Caco-2 (cell line): ENCODE measurements around the gene CLECL1. TPM values are rescaled to one million over a fixed set of nuclear protein-coding genes. Genes with fewer than 3 reads are reported as not detected.

Experiments used
- BruUV-seq: library from RNA; stranded (reverse); fragments of 400-500 nt; replicated peaks from 2 replicates; lab custom pipeline; 2021; lab: Mats Ljungman, UMichigan
- CTCF ChIA-PET: fragments of 300-600 bp; sonication (Branson Sonifier 250); formaldehyde crosslinking; loops from one replicate; lab custom pipeline; 2022; ENCODE audit warnings: antibody characterized with exemption; lab: Charles Lee
- POLR2A ChIA-PET: fragments of 300-600 bp; sonication (Branson Sonifier 250); formaldehyde crosslinking; loops from one replicate; lab custom pipeline; 2022; ENCODE audit warnings: antibody characterized with exemption; lab: Charles Lee
- DNase-seq, 2 experiments: peaks; one replicate each; pipeline versions ENCODE4 v3.0.0 to v3.0.0-alpha.2; 2020 to 2022
- H3K27me3 ChIP-seq: replicated peaks from 2 replicates; pipeline ENCODE4 v1.6.0; 2011; ENCODE audit warnings: low read length; ENCODE audit not compliant: control insufficient read depth, insufficient read depth
- H3K36me3 ChIP-seq: 2 replicates; pipeline ENCODE4 v1.5.1; 2011; ENCODE audit warnings: low read length; ENCODE audit not compliant: control insufficient read depth, insufficient read depth
- H3K4me1 ChIP-seq: fragments of 250-450 bp; sonication (Bioruptor Pico); 2 replicates; pipeline ENCODE4 v1.5.1; 2020; ENCODE audit warnings: mild to moderate bottlenecking
- H3K4me3 ChIP-seq: 2 replicates; pipeline ENCODE4 v1.5.1; 2011; ENCODE audit warnings: low read depth, mild to moderate bottlenecking, control low read depth, low read length
- H3K9me3 ChIP-seq: fragments of 250-450 bp; sonication (Bioruptor Pico); 2 replicates; pipeline ENCODE4 v1.5.1; 2020; ENCODE audit warnings: mild to moderate bottlenecking, moderate library complexity
- H3K27ac Mint-ChIP-seq: one replicate; pipeline ENCODE4 v1.8.0; 2022; ENCODE audit warnings: mixed read lengths; ENCODE audit not compliant: unreplicated experiment
- H3K27me3 Mint-ChIP-seq: one replicate; pipeline ENCODE4 v1.8.0; 2022; ENCODE audit warnings: mixed read lengths; ENCODE audit not compliant: insufficient read depth, unreplicated experiment
- H3K36me3 Mint-ChIP-seq: one replicate; pipeline ENCODE4 v1.8.0; 2022; ENCODE audit warnings: mild to moderate bottlenecking, mixed read lengths; ENCODE audit not compliant: insufficient read depth, unreplicated experiment
- H3K4me1 Mint-ChIP-seq: one replicate; pipeline ENCODE4 v1.8.0; 2022; ENCODE audit warnings: low read depth, mixed read lengths; ENCODE audit not compliant: unreplicated experiment
- H3K4me3 Mint-ChIP-seq: one replicate; pipeline ENCODE4 v1.8.0; 2022; ENCODE audit warnings: mild to moderate bottlenecking, moderate library complexity, mixed read lengths; ENCODE audit not compliant: unreplicated experiment
- H3K9me3 Mint-ChIP-seq: one replicate; pipeline ENCODE4 v1.8.0; 2022; ENCODE audit warnings: mixed read lengths; ENCODE audit not compliant: unreplicated experiment
- CTCF ChIP-seq, 2 experiments: fragments of 200-600 bp in 1 of 2; IDR thresholded peaks; 1 replicate in 1 of 2; 2 replicates in 1 of 2; pipeline versions ENCODE4 v1.5.1 to v1.8.0; 2011 to 2022; ENCODE audit warnings: antibody characterized with exemption in 1 of 2, control low read depth in 1 of 2, inconsistent platforms in 1 of 2, low read depth in 1 of 2, low read length in 1 of 2, mild to moderate bottlenecking in 1 of 2, moderate library complexity in 1 of 2; ENCODE audit not compliant: insufficient read depth in 1 of 2, severe bottlenecking in 1 of 2, unreplicated experiment in 1 of 2
- intact Hi-C: fragments of 100-400 bp; cut with micrococcal nuclease; formaldehyde crosslinking; loops from one replicate; pipeline ENCODE4 v1.10.0; 2022; ENCODE audit not compliant: unreplicated experiment
- total RNA-seq: library from RNA; stranded (reverse); gene quantifications from 2 replicates; pipeline ENCODE4 v1.2.3, GENCODE V29; 2022

CLECL1 gene
- total RNA-seq, 1 experiment from 2014 or later, result not detected

- BruUV-seq, result no TSS peak
- no peak for DNase-seq
- no peaks in the 10 kb centered on the region for H3K36me3 ChIP-seq
- intact Hi-C loops, result no loop called here
- peaks cover 11% of the 10 kb centered on the region; the same call in 1 of the 2 replicates for H3K9me3 ChIP-seq
- no peak overlapping the region for H3K4me3 Mint-ChIP-seq
- H3K4me3 ChIP-seq, result no peak overlapping the region
- H3K27ac Mint-ChIP-seq, result no peak overlapping the region
- H3K27me3 Mint-ChIP-seq, result peaks cover 7% of the 10 kb centered on the region
- H3K27me3 ChIP-seq, result no peaks in the 10 kb centered on the region; the same call in 1 of the 2 replicates
- H3K36me3 Mint-ChIP-seq, result peaks cover 7% of the 10 kb centered on the region
- POLR2A ChIA-PET, result no interaction called here
- TF ChIP-seq CTCF (IDR thresholded peaks at IDR 0.05; ENCODE audit: insufficient read depth in 1 of 2, low read depth in 1 of 2, low read length in 1 of 2, severe bottlenecking in 1 of 2, unreplicated experiment in 1 of 2), result no peak
- no peaks in the 10 kb centered on the region for H3K4me1 Mint-ChIP-seq
- H3K4me1 ChIP-seq, result no peaks in the 10 kb centered on the region
- CTCF ChIA-PET, result no interaction called here
- peaks cover 30% of the 10 kb centered on the region for H3K9me3 Mint-ChIP-seq
Observed at GRCh38 chr12:9699898-9700605, 32.8 kb downstream of the CLECL1 start.

GRCh38 chr12:9699269-9699897, 33.5 kb downstream of the CLECL1 start:
- intact Hi-C loops, result no loop called here
- no peak for DNase-seq
- no peak for TF ChIP-seq CTCF (IDR thresholded peaks at IDR 0.05; ENCODE audit: insufficient read depth in 1 of 2, low read depth in 1 of 2, low read length in 1 of 2, severe bottlenecking in 1 of 2, unreplicated experiment in 1 of 2)
- peaks cover 7% of the 10 kb centered on the region for H3K27me3 Mint-ChIP-seq
- Histone ChIP-seq H3K4me3 (no peak overlapping the region), H3K36me3 (no peaks in the 10 kb centered on the region), H3K4me1 (no peaks in the 10 kb centered on the region), H3K27me3 (no peaks in the 10 kb centered on the region; the same call in 1 of the 2 replicates), H3K9me3 (peaks cover 11% of the 10 kb centered on the region; the same call in 1 of the 2 replicates)
- CTCF ChIA-PET, result no interaction called here
- no peak overlapping the region for H3K27ac Mint-ChIP-seq
- POLR2A ChIA-PET, result no interaction called here
- BruUV-seq, result no TSS peak
- no peak overlapping the region for H3K4me3 Mint-ChIP-seq
- H3K36me3 Mint-ChIP-seq, result peaks cover 7% of the 10 kb centered on the region
- H3K9me3 Mint-ChIP-seq, result peaks cover 30% of the 10 kb centered on the region
- no peaks in the 10 kb centered on the region for H3K4me1 Mint-ChIP-seq

GRCh38 chr12:9698681-9699080, 34.2 kb downstream of the CLECL1 start:
- no peak overlapping the region for H3K27ac Mint-ChIP-seq
- ChIA-PET CTCF (no interaction called here), POLR2A (no interaction called here)
- Histone ChIP-seq H3K9me3 (peaks cover 11% of the 10 kb centered on the region; the same call in 1 of the 2 replicates), H3K27me3 (no peaks in the 10 kb centered on the region; the same call in 1 of the 2 replicates), H3K4me1 (no peaks in the 10 kb centered on the region), H3K4me3 (no peak overlapping the region), H3K36me3 (no peaks in the 10 kb centered on the region)
- no peak for TF ChIP-seq CTCF (IDR thresholded peaks at IDR 0.05; ENCODE audit: insufficient read depth in 1 of 2, low read depth in 1 of 2, low read length in 1 of 2, severe bottlenecking in 1 of 2, unreplicated experiment in 1 of 2)
- H3K36me3 Mint-ChIP-seq, result peaks cover 7% of the 10 kb centered on the region
- peaks cover 30% of the 10 kb centered on the region for H3K9me3 Mint-ChIP-seq
- no TSS peak for BruUV-seq
- H3K4me1 Mint-ChIP-seq, result no peaks in the 10 kb centered on the region
- peaks cover 7% of the 10 kb centered on the region for H3K27me3 Mint-ChIP-seq
- no peak overlapping the region for H3K4me3 Mint-ChIP-seq
- intact Hi-C loops, result no loop called here
- no peak for DNase-seq
